OCI-LY1 (cell line): ENCODE measurements around the gene PTPRU.
"Not testable (repeated sequence)": the region's sequence is repeated elsewhere in the genome, so short reads cannot be mapped to it uniquely, and the experiment has no call there.

ENCODE experiments used
- H2AFZ ChIP-seq: fragments of 200-600 bp; sonication (generic), shearing (Covaris generic); 2 replicates; pipeline ENCODE4 v1.6.0; 2014; ENCODE audit warnings: antibody characterized with exemption, mild to moderate bottlenecking, low read length
- H3F3A ChIP-seq: fragments of 200-600 bp; sonication (generic), shearing (Covaris generic); 2 replicates; pipeline ENCODE4 v1.6.0; 2014; ENCODE audit warnings: mild to moderate bottlenecking, antibody characterized with exemption, low read length, moderate library complexity; ENCODE audit not compliant: insufficient read depth
- H3K27ac ChIP-seq: fragments of 200-600 bp; sonication (generic); 2 replicates; pipeline ENCODE4 v1.5.1; 2014; ENCODE audit warnings: low read length, mixed run types, mild to moderate bottlenecking, low read depth; ENCODE audit not compliant: poor library complexity, severe bottlenecking
- H3K27me3 ChIP-seq: fragments of 200-600 bp; sonication (generic); 2 replicates; pipeline ENCODE4 v1.6.0; 2014; ENCODE audit warnings: antibody characterized with exemption, mild to moderate bottlenecking, low read length, moderate library complexity; ENCODE audit not compliant: insufficient read depth
- H3K36me3 ChIP-seq: fragments of 200-600 bp; sonication (generic); 2 replicates; pipeline ENCODE4 v1.6.1; 2014; ENCODE audit warnings: mild to moderate bottlenecking, antibody characterized with exemption, low read length, moderate library complexity, mixed read lengths; ENCODE audit not compliant: insufficient read depth
- H3K4me1 ChIP-seq: fragments of 200-600 bp; sonication (generic); 2 replicates; pipeline ENCODE4 v1.5.1; 2014; ENCODE audit warnings: mild to moderate bottlenecking, low read length, moderate library complexity; ENCODE audit not compliant: insufficient read depth, severe bottlenecking
- H3K4me2 ChIP-seq: fragments of 200-600 bp; sonication (generic), shearing (Covaris generic); 2 replicates; pipeline ENCODE4 v1.6.1; 2014; ENCODE audit warnings: low read length
- H3K4me3 ChIP-seq: fragments of 200-600 bp; sonication (generic); 2 replicates; pipeline ENCODE4 v1.5.1; 2014; ENCODE audit warnings: low read length, low read depth, mild to moderate bottlenecking, mixed read lengths; ENCODE audit not compliant: poor library complexity, severe bottlenecking
- H3K79me2 ChIP-seq: fragments of 200-600 bp; shearing (Covaris generic); 2 replicates; pipeline ENCODE4 v1.6.1; 2016; ENCODE audit warnings: mixed run types, low read length, mixed read lengths; ENCODE audit not compliant: insufficient read depth
- H3K9ac ChIP-seq: fragments of 200-600 bp; sonication (generic), shearing (Covaris generic); 2 replicates; pipeline ENCODE4 v1.6.1; 2014; ENCODE audit warnings: mild to moderate bottlenecking, low read length, mixed read lengths
- H3K9me2 ChIP-seq: fragments of 200-600 bp; sonication (generic), shearing (Covaris generic); 2 replicates; pipeline ENCODE4 v1.6.1; 2014; ENCODE audit warnings: low read depth, mild to moderate bottlenecking, low read length, mixed read lengths
- H3K9me3 ChIP-seq: fragments of 200-600 bp; shearing (Covaris generic); 2 replicates; pipeline ENCODE4 v1.6.1; 2014; ENCODE audit warnings: low read length, mixed read lengths
- H4K20me1 ChIP-seq: fragments of 200-600 bp; sonication (generic), shearing (Covaris generic); 2 replicates; pipeline ENCODE4 v1.6.0; 2016; ENCODE audit warnings: mild to moderate bottlenecking, low read length; ENCODE audit not compliant: insufficient read depth
- CTCF ChIP-seq: fragments of 200-600 bp; sonication (generic), shearing (Covaris generic); IDR thresholded peaks from 2 replicates; pipeline ENCODE4 v1.5.1; 2017; ENCODE audit warnings: mild to moderate bottlenecking, antibody characterized with exemption, low read length, moderate library complexity, mixed read lengths
- EZH2 ChIP-seq: fragments of 200-600 bp; sonication (generic), shearing (Covaris generic); IDR thresholded peaks from 2 replicates; pipeline ENCODE4 v1.8.0; 2017; ENCODE audit warnings: borderline replicate concordance, mixed run types, mild to moderate bottlenecking, antibody characterized with exemption, low read length, moderate library complexity, mixed read lengths

Gene PTPRU

GRCh38 chr1:29311352-29312030, 75.2 kb downstream of the PTPRU start:
- Histone ChIP-seq H4K20me1 (no peaks in the 10 kb centered on the region), H3K36me3 (no peaks in the 10 kb centered on the region), H2AFZ (no peak overlapping the region), H3K4me2 (no peak overlapping the region), H3K4me1 (no peaks in the 10 kb centered on the region), H3K4me3 (no peak overlapping the region), H3F3A (no peaks in the 10 kb centered on the region), H3K27me3 (no peaks in the 10 kb centered on the region), H3K27ac (no peak overlapping the region), H3K9me3 (no peaks in the 10 kb centered on the region), H3K9ac (no peak overlapping the region), H3K9me2 (no peaks in the 10 kb centered on the region), H3K79me2 (no peaks in the 10 kb centered on the region)
- TF ChIP-seq CTCF (no peak), EZH2 (no peak)

- H3F3A ChIP-seq, result no peaks in the 10 kb centered on the region
- no peak overlapping the region for H3K9ac ChIP-seq
- TF ChIP-seq CTCF (no peak), EZH2 (no peak)
- no peak overlapping the region for H3K4me3 ChIP-seq
- no peak overlapping the region for H2AFZ ChIP-seq
- H3K4me1 ChIP-seq, result no peaks in the 10 kb centered on the region
- no peaks in the 10 kb centered on the region for H3K36me3 ChIP-seq
- H3K4me2 ChIP-seq, result no peak overlapping the region
- H3K27ac ChIP-seq, result no peak overlapping the region
- no peaks in the 10 kb centered on the region for H3K27me3 ChIP-seq
- no peaks in the 10 kb centered on the region for H3K9me3 ChIP-seq
- no peaks in the 10 kb centered on the region for H3K79me2 ChIP-seq
- H3K9me2 ChIP-seq, result no peaks in the 10 kb centered on the region
- no peaks in the 10 kb centered on the region for H4K20me1 ChIP-seq
Measured at GRCh38 chr1:29312469-29313461, 76.4 kb downstream of the PTPRU start.

GRCh38 chr1:29314685-29315084, 78.4 kb downstream of the PTPRU start:
- not testable (repeated sequence) for H4K20me1 ChIP-seq, H3K79me2 ChIP-seq, H3K36me3 ChIP-seq, H3K27ac ChIP-seq, H3K4me2 ChIP-seq, H3F3A ChIP-seq, H3K4me3 ChIP-seq, H3K27me3 ChIP-seq, H2AFZ ChIP-seq, H3K9me2 ChIP-seq, H3K9ac ChIP-seq, H3K4me1 ChIP-seq, H3K9me3 ChIP-seq
